ENCODE data around the gene ACSF3.
"Not testable (repeated sequence)": the region's sequence is repeated elsewhere in the genome, so short reads cannot be mapped to it uniquely, and the experiment has no call there.

ACSF3 gene

GRCh38 chr16:89163297-89163696 is 69.6 kb downstream of the ACSF3 start:
- no peak for DNase-seq

GRCh38 chr16:89164436-89164835 is 70.8 kb downstream of the ACSF3 start:
- no peak for DNase-seq

GRCh38 chr16:89164847-89165680 is 71.4 kb downstream of the ACSF3 start:
- DNase-seq = no peak

- DNase-seq = not testable (repeated sequence)
These were observed 72.0 kb downstream of the ACSF3 start for GRCh38 chr16:89165681-89165979.

- no peak for DNase-seq
These were observed 73.2 kb downstream of the ACSF3 start for GRCh38 chr16:89166696-89167424.

- peak; percentile 40 to 89 for DNase-seq
These were observed 73.8 kb downstream of the ACSF3 start for GRCh38 chr16:89167425-89167941.

- no peak for DNase-seq
These were observed 74.9 kb downstream of the ACSF3 start for GRCh38 chr16:89168381-89169189.

GRCh38 chr16:89169778-89170177 is 76.1 kb downstream of the ACSF3 start:
- no peak for DNase-seq

- DNase-seq = peak; percentile 61 to 89
These were observed 76.9 kb downstream of the ACSF3 start for GRCh38 chr16:89170346-89171215.

GRCh38 chr16:89171216-89172170 is 77.8 kb downstream of the ACSF3 start, which contains the start of gene CDH15:
TSS of gene CDH15 (plus strand) at chr16:89171748. CDS start at chr16:89171832, 84 bp downstream.
- DNase-seq = peak; percentile 82 to 96

GRCh38 chr16:89172171-89172527 is 78.5 kb downstream of the ACSF3 start:
- DNase-seq = no peak

GRCh38 chr16:89172528-89173173 is 79.0 kb downstream of the ACSF3 start:
- DNase-seq = no peak

GRCh38 chr16:89173174-89173921 is 79.7 kb downstream of the ACSF3 start:
- DNase-seq = no peak

- DNase-seq = no peak
These were observed 80.6 kb downstream of the ACSF3 start for GRCh38 chr16:89174055-89174827.

GRCh38 chr16:89174877-89175276 is 81.2 kb downstream of the ACSF3 start:
- no peak for DNase-seq

- DNase-seq = no peak
These were observed 81.9 kb downstream of the ACSF3 start for GRCh38 chr16:89175280-89176146.

GRCh38 chr16:89176147-89176690 is 82.6 kb downstream of the ACSF3 start:
- DNase-seq = no peak

GRCh38 chr16:89176717-89177116 is 83.1 kb downstream of the ACSF3 start:
- no peak for DNase-seq
